HEK293 (cell line): ENCODE results near the gene MRPL19.

Experiments
- CTCF ChIA-PET: fragments of 350-600 bp; formaldehyde crosslinking; extraction: SDS; loops from one replicate; lab custom pipeline; 2021; ENCODE audit warnings: antibody characterized with exemption; lab: Yijun Ruan, JAX
- POLR2A ChIA-PET: fragments of 300-600 bp; formaldehyde crosslinking; extraction: SDS; loops from one replicate; lab custom pipeline; 2020; ENCODE audit warnings: antibody characterized with exemption, inconsistent platforms; lab: Yijun Ruan, JAX
- H3K27ac ChIP-seq: fragments of 200-500 bp; sonication (Bioruptor generic); 2 replicates; pipeline ENCODE4 v1.5.1; 2014; ENCODE audit warnings: low read depth, low read length, control low read depth, inconsistent platforms; ENCODE audit errors: extremely low read depth
- H3K36me3 ChIP-seq, 2 experiments: fragments of 200-500 bp in 1 of 2; sonication (Bioruptor generic) in 1 of 2; 1 replicate in 1 of 2; 2 replicates in 1 of 2; pipeline ENCODE4 v1.5.1; 2014 to 2017; ENCODE audit warnings: inconsistent platforms in 2 of 2, low read length in 2 of 2; ENCODE audit not compliant: control insufficient read depth in 2 of 2, insufficient read depth in 1 of 2
- H3K4me1 ChIP-seq: fragments of 200-500 bp; sonication (Bioruptor generic); 2 replicates; pipeline ENCODE4 v1.5.1; 2014; ENCODE audit warnings: mild to moderate bottlenecking, low read length, inconsistent platforms; ENCODE audit not compliant: control insufficient read depth, insufficient read depth
- H3K4me3 ChIP-seq: 2 replicates; pipeline ENCODE4 v1.5.1; 2011; ENCODE audit warnings: low read depth, mild to moderate bottlenecking, control low read depth, low read length, moderate library complexity
- H3K9me3 ChIP-seq: fragments of 200-500 bp; sonication (Bioruptor generic); 2 replicates; pipeline ENCODE4 v1.5.1; 2014; ENCODE audit warnings: low read depth, low read length, inconsistent platforms; ENCODE audit not compliant: control insufficient read depth, insufficient read depth
- GFI1B ChIP-seq: fragments of 450-650 bp; formaldehyde crosslinking; IDR thresholded peaks from 2 replicates; pipeline ENCODE4 v1.5.1; 2016; ENCODE audit warnings: missing biosample characterization, missing genetic modification characterization
- GLI4 ChIP-seq: fragments of 450-650 bp; formaldehyde crosslinking; IDR thresholded peaks from 2 replicates; pipeline ENCODE4 v1.5.1; 2016; ENCODE audit warnings: missing biosample characterization, missing genetic modification characterization
- HOXC10 ChIP-seq: sonication (generic); formaldehyde crosslinking; IDR thresholded peaks from 2 replicates; pipeline ENCODE4 v1.8.1; 2023; ENCODE audit warnings: mild to moderate bottlenecking, missing genetic modification reagents
- KLF1 ChIP-seq: fragments of 450-650 bp; formaldehyde crosslinking; IDR thresholded peaks from 2 replicates; pipeline ENCODE4 v1.5.1; 2016; ENCODE audit warnings: missing biosample characterization, missing genetic modification characterization
- MZF1 ChIP-seq: fragments of 450-650 bp; formaldehyde crosslinking; IDR thresholded peaks from 2 replicates; pipeline ENCODE4 v1.5.1; 2017; ENCODE audit warnings: missing biosample characterization, missing genetic modification characterization, borderline replicate concordance
- OVOL3 ChIP-seq: fragments of 450-650 bp; formaldehyde crosslinking; IDR thresholded peaks from 2 replicates; pipeline ENCODE4 v1.5.1; 2016; ENCODE audit warnings: missing biosample characterization, missing genetic modification characterization
- PBX3 ChIP-seq: sonication (generic); formaldehyde crosslinking; IDR thresholded peaks from 2 replicates; pipeline ENCODE4 v1.8.1; 2022; ENCODE audit warnings: mild to moderate bottlenecking, moderate library complexity, missing genetic modification reagents
- PRDM6 ChIP-seq: fragments of 450-650 bp; formaldehyde crosslinking; IDR thresholded peaks from 2 replicates; pipeline ENCODE4 v1.5.1; 2017; ENCODE audit warnings: missing biosample characterization, missing genetic modification characterization
- SP2 ChIP-seq: fragments of 450-650 bp; formaldehyde crosslinking; IDR thresholded peaks from 2 replicates; pipeline ENCODE4 v1.5.1; 2016; ENCODE audit warnings: missing biosample characterization, missing genetic modification characterization
- TRIM28 ChIP-seq: IDR thresholded peaks from 2 replicates; pipeline ENCODE4 v1.6.1; 2011; ENCODE audit warnings: low read length, control low read depth, borderline replicate concordance
- YY1 ChIP-seq: fragments of 450-650 bp; formaldehyde crosslinking; IDR thresholded peaks from 2 replicates; pipeline ENCODE4 v1.5.1; 2018; ENCODE audit warnings: missing biosample characterization, missing genetic modification characterization
- ZBTB44 ChIP-seq: fragments of 450-650 bp; IDR thresholded peaks from 2 replicates; pipeline ENCODE4 v1.5.1; 2018; ENCODE audit warnings: missing biosample characterization, mild to moderate bottlenecking, missing genetic modification characterization
- ZIC2 ChIP-seq: fragments of 450-650 bp; formaldehyde crosslinking; IDR thresholded peaks from 2 replicates; pipeline ENCODE4 v1.5.1; 2016; ENCODE audit warnings: missing biosample characterization, missing genetic modification characterization
- ZNF248 ChIP-seq: fragments of 450-650 bp; formaldehyde crosslinking; IDR thresholded peaks from 2 replicates; pipeline ENCODE4 v1.5.1; 2017; ENCODE audit warnings: missing biosample characterization, missing genetic modification characterization
- ZNF302 ChIP-seq: fragments of 450-650 bp; formaldehyde crosslinking; IDR thresholded peaks from 2 replicates; pipeline ENCODE4 v1.5.1; 2016; ENCODE audit warnings: missing biosample characterization, missing genetic modification characterization, low read depth
- ZNF335 ChIP-seq: fragments of 450-650 bp; formaldehyde crosslinking; conservative IDR thresholded peaks from 2 replicates; pipeline ENCODE4 v1.5.1; 2016; ENCODE audit warnings: missing biosample characterization, missing genetic modification characterization
- ZNF350 ChIP-seq: fragments of 450-650 bp; formaldehyde crosslinking; IDR thresholded peaks from 2 replicates; pipeline ENCODE4 v1.5.0; 2017; ENCODE audit warnings: missing biosample characterization, mild to moderate bottlenecking, missing genetic modification characterization
- ZNF423 ChIP-seq: fragments of 450-650 bp; formaldehyde crosslinking; IDR thresholded peaks from 2 replicates; pipeline ENCODE4 v1.5.1; 2016; ENCODE audit warnings: missing biosample characterization, missing genetic modification characterization
- ZNF580 ChIP-seq: fragments of 450-650 bp; formaldehyde crosslinking; IDR thresholded peaks from 2 replicates; pipeline ENCODE4 v1.5.1; 2016; ENCODE audit warnings: missing biosample characterization, missing genetic modification characterization
- ZNF600 ChIP-seq: fragments of 450-650 bp; formaldehyde crosslinking; IDR thresholded peaks from 2 replicates; pipeline ENCODE4 v1.5.1; 2016; ENCODE audit warnings: missing biosample characterization, missing genetic modification characterization
- ZNF621 ChIP-seq: fragments of 450-650 bp; formaldehyde crosslinking; IDR thresholded peaks from 2 replicates; pipeline ENCODE4 v1.5.1; 2017; ENCODE audit warnings: missing biosample characterization, missing genetic modification characterization
- ZNF76 ChIP-seq: fragments of 450-650 bp; formaldehyde crosslinking; IDR thresholded peaks from 2 replicates; pipeline ENCODE4; 2016; ENCODE audit warnings: low read depth, missing biosample characterization, missing genetic modification characterization, borderline replicate concordance
- ZNF837 ChIP-seq: fragments of 450-650 bp; formaldehyde crosslinking; IDR thresholded peaks from 2 replicates; pipeline ENCODE4 v1.5.1; 2016; ENCODE audit warnings: missing biosample characterization, missing genetic modification characterization
- ZSCAN30 ChIP-seq: fragments of 450-650 bp; IDR thresholded peaks from 2 replicates; pipeline ENCODE4 v1.5.1; 2018; ENCODE audit warnings: missing biosample characterization, mild to moderate bottlenecking, missing genetic modification characterization, moderate library complexity
- ZSCAN5A ChIP-seq: fragments of 450-650 bp; formaldehyde crosslinking; IDR thresholded peaks from 2 replicates; pipeline ENCODE4 v1.5.1; 2016; ENCODE audit warnings: missing biosample characterization, missing genetic modification characterization
- ZXDB ChIP-seq: fragments of 450-650 bp; formaldehyde crosslinking; IDR thresholded peaks from 2 replicates; pipeline ENCODE4 v1.5.1; 2016; ENCODE audit warnings: missing biosample characterization, missing genetic modification characterization

MRPL19 gene

GRCh38 chr2:75654012-75654411, 7.4 kb downstream of the MRPL19 start:
- Histone ChIP-seq H3K9me3 (no peaks in the 10 kb centered on the region), H3K36me3 (peaks cover 79 to 90% of the 10 kb centered on the region in 2 experiments), H3K27ac (no peak overlapping the region), H3K4me3 (no peak overlapping the region), H3K4me1 (no peaks in the 10 kb centered on the region)
- ChIA-PET POLR2A (no interaction called here), CTCF (interaction anchor here (1.3 to 3.1 kb wide), 2 partner anchors 13 to 23 kb away, joined by 4 to 16 read pairs; no protein-coding TSS in a partner anchor)
- TF ChIP-seq ZSCAN5A (tag by site-specific recombination) = no peak
- TF ChIP-seq ZNF423 = no peak
- TF ChIP-seq HOXC10 = no peak
- no peak for TF ChIP-seq ZNF302 (tag by site-specific recombination)
- TF ChIP-seq ZIC2 (tag by site-specific recombination) = no peak
- TF ChIP-seq ZNF600 = no peak
- no peak for TF ChIP-seq ZNF335 (tag by site-specific recombination)

GRCh38 chr2:75655861-75656260, 9.3 kb downstream of the MRPL19 start:
- TF ChIP-seq HOXC10 = no peak
- no peak for TF ChIP-seq TRIM28
- TF ChIP-seq YY1 = no peak
- no peak for TF ChIP-seq MZF1
- no peaks in the 10 kb centered on the region for H3K9me3 ChIP-seq
- H3K4me1 ChIP-seq = no peaks in the 10 kb centered on the region
- ChIA-PET POLR2A (no interaction called here), CTCF (interaction anchor here (1.1 to 3.1 kb wide), 3 partner anchors 13 to 21 kb away, joined by 3 to 16 read pairs (median 5); no protein-coding TSS in a partner anchor)
- peaks cover 64 to 89% of the 10 kb centered on the region in 2 experiments for H3K36me3 ChIP-seq
- no peak overlapping the region for H3K27ac ChIP-seq
- H3K4me3 ChIP-seq = no peak overlapping the region

- Histone ChIP-seq H3K4me1 (no peaks in the 10 kb centered on the region), H3K36me3 (peaks cover 64 to 88% of the 10 kb centered on the region in 2 experiments), H3K4me3 (no peak overlapping the region), H3K9me3 (no peaks in the 10 kb centered on the region), H3K27ac (no peak overlapping the region)
- CTCF ChIA-PET = interaction anchor here (0.6 to 3.1 kb wide), 5 partner anchors 13 to 192 kb away, joined by 3 to 16 read pairs (median 4); no protein-coding TSS in a partner anchor
- no peak for TF ChIP-seq ZNF837 (tag by site-specific recombination)
- TF ChIP-seq PBX3 (CRISPR knock-in tag) = no peak
- TF ChIP-seq OVOL3 (tag by site-specific recombination) = no peak
- no peak for TF ChIP-seq SP2 (tag by site-specific recombination)
- TF ChIP-seq GLI4 = no peak
- no peak for TF ChIP-seq PRDM6 (tag by site-specific recombination)
- TF ChIP-seq ZNF76 = no peak
- TF ChIP-seq ZSCAN30 (tag by site-specific recombination) = no peak
- no peak for TF ChIP-seq ZNF621
- no peak for TF ChIP-seq ZBTB44 (tag by site-specific recombination)
- no peak for TF ChIP-seq ZXDB (tag by site-specific recombination)
- TF ChIP-seq ZNF248 (tag by site-specific recombination) = no peak
- TF ChIP-seq KLF1 (tag by site-specific recombination) = no peak
- TF ChIP-seq ZNF350 (tag by site-specific recombination) = no peak
- no peak for TF ChIP-seq GFI1B (tag by site-specific recombination)
- no peak for TF ChIP-seq ZNF580
- POLR2A ChIA-PET = interaction anchor here (1.0 kb wide), 1 partner anchor 10 kb away, joined by 3 read pairs; the partner anchor contains the start of gene MRPL19
Observed at GRCh38 chr2:75656563-75656962, 10.0 kb downstream of the MRPL19 start.
